ENCODE data around the gene CCDC178. TPM values are rescaled to one million over a fixed set of nuclear protein-coding genes. Genes with fewer than 3 reads are reported as not detected.

CCDC178 gene
- polyA plus RNA-seq, 1 experiment = not detected

DNA sequence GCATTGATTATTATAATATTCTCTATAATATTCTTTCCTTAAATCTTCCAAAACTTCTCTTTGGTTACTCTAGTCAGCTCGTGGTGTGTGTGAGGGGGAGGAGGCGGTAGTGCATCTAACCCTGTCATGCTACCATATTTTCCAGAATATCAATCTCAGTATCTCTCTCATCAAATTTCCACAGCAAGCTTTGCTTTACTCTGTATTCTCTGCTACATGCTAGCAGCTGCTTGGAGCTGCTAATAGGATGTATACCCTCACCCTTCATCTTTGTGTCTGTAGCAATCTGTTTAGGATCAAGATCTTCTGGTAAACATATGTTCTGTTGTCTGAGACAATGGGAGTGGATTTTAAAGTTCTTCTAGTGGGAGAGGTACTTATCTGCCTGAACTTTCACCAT is 363.9 kb downstream of the CCDC178 start:
- TF ChIP-seq, protein P1, sequence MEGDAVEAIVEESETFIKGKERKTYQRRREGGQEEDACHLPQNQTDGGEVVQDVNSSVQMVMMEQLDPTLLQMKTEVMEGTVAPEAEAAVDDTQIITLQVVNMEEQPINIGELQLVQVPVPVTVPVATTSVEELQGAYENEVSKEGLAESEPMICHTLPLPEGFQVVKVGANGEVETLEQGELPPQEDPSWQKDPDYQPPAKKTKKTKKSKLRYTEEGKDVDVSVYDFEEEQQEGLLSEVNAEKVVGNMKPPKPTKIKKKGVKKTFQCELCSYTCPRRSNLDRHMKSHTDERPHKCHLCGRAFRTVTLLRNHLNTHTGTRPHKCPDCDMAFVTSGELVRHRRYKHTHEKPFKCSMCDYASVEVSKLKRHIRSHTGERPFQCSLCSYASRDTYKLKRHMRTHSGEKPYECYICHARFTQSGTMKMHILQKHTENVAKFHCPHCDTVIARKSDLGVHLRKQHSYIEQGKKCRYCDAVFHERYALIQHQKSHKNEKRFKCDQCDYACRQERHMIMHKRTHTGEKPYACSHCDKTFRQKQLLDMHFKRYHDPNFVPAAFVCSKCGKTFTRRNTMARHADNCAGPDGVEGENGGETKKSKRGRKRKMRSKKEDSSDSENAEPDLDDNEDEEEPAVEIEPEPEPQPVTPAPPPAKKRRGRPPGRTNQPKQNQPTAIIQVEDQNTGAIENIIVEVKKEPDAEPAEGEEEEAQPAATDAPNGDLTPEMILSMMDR (IDR thresholded peaks at IDR 0.05; ENCODE audit: low read depth, low read length) = no peak
- Histone ChIP-seq H3K27ac (ENCODE audit: low read depth, low read length) (no peak overlapping the region), H3K9me3 (ENCODE audit: control insufficient read depth, insufficient read depth, low read length) (no peaks in the 10 kb centered on the region), H3K4me3 (ENCODE audit: low read depth, low read length) (no peak overlapping the region), H3K27me3 (ENCODE audit: control insufficient read depth, insufficient read depth, low read length) (no peaks in the 10 kb centered on the region)
- no peak for DNase-seq (ENCODE audit: low read depth, low spot score)
- CTCF ChIA-PET = no interaction called here
- POLR2A ChIA-PET = no interaction called here

DNA sequence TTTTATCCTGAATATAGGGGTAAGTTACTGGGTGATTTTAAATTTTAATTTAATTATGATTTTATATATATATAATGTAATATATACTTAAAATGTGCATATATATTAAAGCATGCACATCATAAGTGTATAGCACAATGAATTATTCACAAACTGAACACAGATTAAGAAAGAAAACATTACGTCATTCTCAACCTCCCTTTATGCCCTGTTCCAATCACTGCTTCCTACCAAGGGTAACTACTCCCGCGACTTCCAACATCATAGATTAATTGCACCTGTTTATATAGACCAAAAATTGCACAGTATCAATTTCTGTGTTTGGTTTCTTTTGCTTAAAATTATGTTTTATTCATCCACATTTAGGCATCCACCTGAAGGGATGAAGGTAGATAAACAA is 366.4 kb downstream of the CCDC178 start:
- no peak overlapping the region for H3K4me3 ChIP-seq (ENCODE audit: low read depth, low read length)
- no peaks in the 10 kb centered on the region for H3K27me3 ChIP-seq (ENCODE audit: control insufficient read depth, insufficient read depth, low read length)
- ChIA-PET POLR2A (no interaction called here), CTCF (no interaction called here)
- H3K9me3 ChIP-seq (ENCODE audit: control insufficient read depth, insufficient read depth, low read length) = no peaks in the 10 kb centered on the region
- no peak for DNase-seq (ENCODE audit: low read depth, low spot score)
- no peak overlapping the region for H3K27ac ChIP-seq (ENCODE audit: low read depth, low read length)
- TF ChIP-seq, protein P1 (IDR thresholded peaks at IDR 0.05; ENCODE audit: low read depth, low read length) = no peak

DNA sequence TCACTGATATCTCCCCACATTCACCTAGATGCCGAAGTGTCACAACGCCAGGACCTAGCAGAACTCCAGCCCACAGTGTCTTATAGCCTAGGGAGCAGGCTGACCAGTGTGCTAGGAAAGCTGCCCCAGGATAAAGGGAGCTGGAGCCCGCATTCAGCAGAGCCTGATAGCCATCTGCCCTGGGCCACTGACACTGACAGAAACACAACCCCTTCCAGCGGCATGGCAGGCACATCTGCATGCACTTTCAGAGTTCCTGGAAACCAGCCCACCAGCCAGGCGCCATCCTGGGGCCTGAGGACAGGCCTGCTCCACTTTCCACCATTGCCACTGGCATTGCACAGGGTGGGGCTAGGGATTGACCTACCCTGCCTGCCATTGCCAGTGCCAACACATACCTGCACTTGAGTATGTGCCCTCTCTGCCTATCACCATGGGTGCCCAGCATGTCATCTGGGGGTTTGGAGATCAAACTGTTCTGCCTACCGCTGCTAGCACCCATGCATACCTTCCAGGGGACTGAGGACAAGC is 377.6 kb downstream of the CCDC178 start:
- CTCF ChIA-PET = no interaction called here
- no peak for DNase-seq (ENCODE audit: low read depth, low spot score)
- POLR2A ChIA-PET = no interaction called here
- Histone ChIP-seq H3K27me3 (ENCODE audit: control insufficient read depth, insufficient read depth, low read length) (no peaks in the 10 kb centered on the region), H3K27ac (ENCODE audit: low read depth, low read length) (no peak overlapping the region), H3K9me3 (ENCODE audit: control insufficient read depth, insufficient read depth, low read length) (peaks cover 6% of the 10 kb centered on the region), H3K4me3 (ENCODE audit: low read depth, low read length) (no peak overlapping the region)
- TF ChIP-seq, protein P1 (IDR thresholded peaks at IDR 0.05; ENCODE audit: low read depth, low read length) = no peak

DNA sequence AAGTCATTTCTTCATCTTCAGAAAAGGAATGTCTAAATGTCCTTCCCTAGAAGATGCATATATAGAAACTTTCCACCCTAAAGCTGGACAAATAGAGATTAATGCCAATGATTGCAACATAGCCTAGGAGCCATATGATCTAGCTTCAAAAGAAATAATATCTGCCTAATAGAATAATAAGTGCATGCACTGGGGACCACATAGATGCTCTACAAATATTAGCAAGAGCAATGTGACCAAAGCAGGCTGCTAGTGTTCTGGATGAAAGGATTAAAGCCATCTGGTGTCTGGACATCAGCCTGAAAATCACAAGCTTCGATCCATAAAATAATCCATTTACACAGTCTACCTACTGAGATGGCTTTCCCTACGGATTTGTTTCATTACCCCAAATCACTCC is 387.6 kb downstream of the CCDC178 start:
- TF ChIP-seq, protein P1 (IDR thresholded peaks at IDR 0.05; ENCODE audit: low read depth, low read length) = no peak
- no peak for DNase-seq (ENCODE audit: low read depth, low spot score)
- Histone ChIP-seq H3K4me3 (ENCODE audit: low read depth, low read length) (no peak overlapping the region), H3K27ac (ENCODE audit: low read depth, low read length) (no peak overlapping the region), H3K27me3 (ENCODE audit: control insufficient read depth, insufficient read depth, low read length) (no peaks in the 10 kb centered on the region), H3K9me3 (ENCODE audit: control insufficient read depth, insufficient read depth, low read length) (no peaks in the 10 kb centered on the region)
- CTCF ChIA-PET = no interaction called here
- POLR2A ChIA-PET = no interaction called here

DNA sequence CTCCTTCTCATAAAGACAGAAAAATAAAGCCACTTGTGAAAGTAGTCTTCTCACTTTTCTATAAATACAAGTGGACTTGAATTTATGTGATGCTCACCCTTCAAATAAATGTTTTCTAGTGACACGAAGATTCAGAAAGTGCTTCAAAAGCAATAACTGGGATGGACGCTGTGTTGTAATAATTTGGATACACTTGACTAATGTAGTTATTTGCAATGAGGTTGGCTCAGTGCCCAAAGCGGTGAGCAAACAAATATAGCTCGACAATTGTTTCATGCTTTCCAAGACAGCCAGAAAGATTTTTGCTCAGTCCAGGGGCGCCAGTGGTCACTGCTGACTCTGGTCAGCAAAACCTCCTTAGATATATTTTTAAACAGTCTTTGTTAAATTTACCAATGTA is 389.1 kb downstream of the CCDC178 start:
- H3K4me3 ChIP-seq (ENCODE audit: low read depth, low read length) = no peak overlapping the region
- TF ChIP-seq, protein P1 (IDR thresholded peaks at IDR 0.05; ENCODE audit: low read depth, low read length) = no peak
- ChIA-PET CTCF (interaction anchor here (0.6 to 1.0 kb wide), 2 partner anchors 14 to 916 kb away, joined by 3 to 4 read pairs; no protein-coding TSS in a partner anchor), POLR2A (no interaction called here)
- H3K27ac ChIP-seq (ENCODE audit: low read depth, low read length) = no peak overlapping the region
- no peaks in the 10 kb centered on the region for H3K9me3 ChIP-seq (ENCODE audit: control insufficient read depth, insufficient read depth, low read length)
- no peak for DNase-seq (ENCODE audit: low read depth, low spot score)
- no peaks in the 10 kb centered on the region for H3K27me3 ChIP-seq (ENCODE audit: control insufficient read depth, insufficient read depth, low read length)

Data from AG04450 (cell line).